Sigmoid colon (tissue), 4 donors: ENCODE data around the gene IL3RA.

Experiments used
- CTCF ChIP-seq, 4 experiments: fragments of 450-650 bp in 3 of 4; fragments of 200-600 bp in 1 of 4; IDR thresholded peaks; one replicate each; pipeline ENCODE4 v1.5.1; 2016 to 2019; ENCODE audit warnings: antibody characterized with exemption in 4 of 4, mild to moderate bottlenecking in 3 of 4, moderate library complexity in 2 of 4
- EP300 ChIP-seq, 4 donors: sonication (generic); formaldehyde crosslinking; IDR thresholded peaks; one replicate each; pipeline ENCODE4 v1.6.1; 2017; ENCODE audit warnings: antibody characterized with exemption in 4 of 4
- POLR2A ChIP-seq, 2 donors: fragments of 450-650 bp; IDR thresholded peaks; one replicate each; pipeline ENCODE4 v1.6.1; 2016; ENCODE audit warnings: antibody characterized with exemption in 2 of 2, mild to moderate bottlenecking in 2 of 2, moderate library complexity in 2 of 2

- TF ChIP-seq CTCF (IDR thresholded peaks at IDR 0.05) = no peak
- TF ChIP-seq EP300 (IDR thresholded peaks at IDR 0.05) = no peak
- TF ChIP-seq POLR2A (IDR thresholded peaks at IDR 0.05) = no peak
Observed at GRCh38 chrX:1291110-1291740, 45.4 kb upstream of the IL3RA start.
